ENCODE results near the gene POLA1. TPM values are rescaled to one million over a fixed set of nuclear protein-coding genes. Genes with fewer than 3 reads are reported as not detected.
A peak's percentile ranks its signal among the peaks of the same experiment; 100 is the strongest.

Gene POLA1
- total RNA-seq, 1 donor from 2014 or later, result 80.4 TPM

DNA sequence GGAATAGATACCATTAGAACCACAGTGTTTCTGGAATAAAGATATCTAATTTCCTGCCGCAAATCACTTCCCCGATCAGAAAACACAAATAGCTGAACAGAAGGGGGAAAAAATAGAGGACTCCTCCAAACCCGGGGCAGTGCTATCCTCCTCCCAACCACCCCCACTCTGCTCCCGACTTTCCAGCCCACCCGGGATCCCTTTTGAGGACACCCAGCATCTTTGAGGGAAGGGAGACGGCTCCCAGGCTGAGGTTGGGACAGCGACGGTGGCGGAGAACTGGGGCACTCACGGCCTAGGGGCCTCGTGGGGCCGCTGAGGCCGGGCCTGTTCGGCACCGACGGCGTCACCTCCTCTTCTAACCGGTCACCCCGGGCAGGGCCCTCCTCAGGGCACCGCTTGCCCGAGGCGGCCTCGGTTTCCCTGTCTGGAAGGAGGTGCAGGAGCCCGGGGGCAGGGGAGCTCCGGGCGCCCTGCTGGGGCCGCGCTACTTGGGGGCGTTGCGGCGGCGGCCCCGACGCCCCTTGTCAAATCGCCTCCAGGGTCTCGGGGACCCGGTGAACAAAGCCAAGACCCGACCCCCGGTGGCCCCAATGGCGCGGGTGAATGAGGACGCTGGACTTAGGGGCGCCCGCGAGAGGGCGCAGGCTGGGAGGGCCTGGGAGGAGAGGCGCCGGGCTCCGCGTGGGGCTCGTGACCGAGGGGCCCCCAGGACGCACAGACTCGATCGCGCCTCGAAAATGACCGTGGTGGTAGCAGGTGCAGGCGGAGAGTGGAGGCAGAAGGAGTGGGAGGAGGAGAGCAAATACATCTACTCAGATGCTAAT, 329.0 kb downstream of the POLA1 start:
- peak; percentile 69 for DNase-seq (ENCODE audit: low spot score)
- Histone ChIP-seq H3K27ac (no peak overlapping the region), H3K9ac (no peak overlapping the region), H3K36me3 (no peaks in the 10 kb centered on the region), H2AFZ (replicated peaks) (peak overlapping the region; percentile 74), H3K9me3 (ENCODE audit: low read depth) (no peaks in the 10 kb centered on the region), H3F3A (ENCODE audit: low read depth) (peaks cover 36% of the 10 kb centered on the region), H3K4me3 (peak overlapping the region; percentile 45), H3K4me1 (peaks cover 60% of the 10 kb centered on the region), H3K79me2 (ENCODE audit: low read depth) (no peaks in the 10 kb centered on the region), H3K27me3 (peaks cover 88% of the 10 kb centered on the region), H4K20me1 (ENCODE audit: low read depth) (peaks cover 20% of the 10 kb centered on the region), H3K4me2 (peak overlapping the region; percentile 76)
- no peaks in the 10 kb centered on the region for H3K36me3 Mint-ChIP-seq
- H3K27ac Mint-ChIP-seq, result no peak overlapping the region
- H3K4me1 Mint-ChIP-seq, result peaks cover 20% of the 10 kb centered on the region
- TF ChIP-seq EZH2phosphoT487 (IDR thresholded peaks at IDR 0.05) (peak; percentile 80), CTCF (IDR thresholded peaks at IDR 0.05) (peak; percentile 63), EZH2 (IDR thresholded peaks at IDR 0.05) (peak; percentile 84)
- no peaks in the 10 kb centered on the region for H3K9me3 Mint-ChIP-seq
- peaks cover 70% of the 10 kb centered on the region for H3K27me3 Mint-ChIP-seq (ENCODE audit: insufficient read depth, low read depth)
- no peak overlapping the region for H3K4me3 Mint-ChIP-seq

GRCh38 chrX:25023908-25024307, 330.2 kb downstream of the POLA1 start:
- Histone ChIP-seq H3K4me2 (no peak overlapping the region), H3K4me1 (peaks cover 57% of the 10 kb centered on the region), H3K9ac (no peak overlapping the region), H3K27ac (no peak overlapping the region), H3K9me3 (ENCODE audit: low read depth) (no peaks in the 10 kb centered on the region), H3K27me3 (peaks cover 76% of the 10 kb centered on the region), H3K4me3 (no peak overlapping the region), H4K20me1 (ENCODE audit: low read depth) (peaks cover 16% of the 10 kb centered on the region), H2AFZ (replicated peaks) (no peak overlapping the region), H3F3A (ENCODE audit: low read depth) (peaks cover 32% of the 10 kb centered on the region), H3K79me2 (ENCODE audit: low read depth) (no peaks in the 10 kb centered on the region), H3K36me3 (no peaks in the 10 kb centered on the region)
- no peak for DNase-seq (ENCODE audit: low spot score)
- Mint-ChIP-seq H3K27me3 (ENCODE audit: insufficient read depth, low read depth) (peaks cover 60% of the 10 kb centered on the region), H3K27ac (no peak overlapping the region), H3K9me3 (no peaks in the 10 kb centered on the region), H3K36me3 (no peaks in the 10 kb centered on the region), H3K4me3 (no peak overlapping the region), H3K4me1 (peaks cover 18% of the 10 kb centered on the region)
- TF ChIP-seq EZH2 (IDR thresholded peaks at IDR 0.05), result no peak
- TF ChIP-seq CTCF (IDR thresholded peaks at IDR 0.05), result no peak
- no peak for TF ChIP-seq EZH2phosphoT487 (IDR thresholded peaks at IDR 0.05)

DNA sequence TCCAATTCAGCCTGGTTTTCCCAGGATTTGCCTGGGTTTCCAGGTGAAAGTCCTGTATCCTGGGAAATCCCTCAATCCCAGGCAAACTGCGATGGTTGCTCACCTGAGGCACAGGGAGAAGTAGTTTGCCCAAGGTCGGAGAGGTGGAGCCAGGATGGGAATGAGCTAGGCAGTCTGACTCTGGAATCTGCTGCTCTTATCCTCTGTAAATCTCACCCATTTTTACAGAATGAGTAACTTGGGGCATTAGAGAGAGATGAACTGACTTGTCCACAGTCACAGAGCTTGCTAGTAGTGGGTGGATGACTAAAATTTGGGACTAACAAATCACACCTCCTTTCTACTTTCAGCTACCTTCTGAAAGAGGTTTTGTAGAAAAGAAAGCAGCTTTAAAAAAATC, 331.9 kb downstream of the POLA1 start:
- H4K20me1 ChIP-seq (ENCODE audit: low read depth), result no peaks in the 10 kb centered on the region
- H3K4me2 ChIP-seq, result peak overlapping the region; percentile 35
- no peaks in the 10 kb centered on the region for H3K79me2 ChIP-seq (ENCODE audit: low read depth)
- DNase-seq (ENCODE audit: low spot score), result no peak
- H2AFZ ChIP-seq (replicated peaks), result no peak overlapping the region
- peaks cover 44% of the 10 kb centered on the region for H3K4me1 ChIP-seq
- Mint-ChIP-seq H3K36me3 (no peaks in the 10 kb centered on the region), H3K27ac (no peak overlapping the region), H3K9me3 (no peaks in the 10 kb centered on the region), H3K4me3 (no peak overlapping the region), H3K27me3 (ENCODE audit: insufficient read depth, low read depth) (peaks cover 46% of the 10 kb centered on the region), H3K4me1 (peaks cover 9% of the 10 kb centered on the region)
- H3K27me3 ChIP-seq, result peaks cover 59% of the 10 kb centered on the region
- TF ChIP-seq CTCF (IDR thresholded peaks at IDR 0.05), result no peak
- TF ChIP-seq EZH2 (IDR thresholded peaks at IDR 0.05), result no peak
- no peak for TF ChIP-seq EZH2phosphoT487 (IDR thresholded peaks at IDR 0.05)
- H3K9ac ChIP-seq, result no peak overlapping the region
- H3K27ac ChIP-seq, result no peak overlapping the region
- no peaks in the 10 kb centered on the region for H3K36me3 ChIP-seq
- H3F3A ChIP-seq (ENCODE audit: low read depth), result peaks cover 15% of the 10 kb centered on the region
- no peak overlapping the region for H3K4me3 ChIP-seq
- no peaks in the 10 kb centered on the region for H3K9me3 ChIP-seq (ENCODE audit: low read depth)

Measured in neural progenitor cell (in vitro differentiated cells).